ENCODE measurements around the gene TRPV5. TPM values are rescaled to one million over a fixed set of nuclear protein-coding genes. Genes with fewer than 3 reads are reported as not detected.

TRPV5 gene
- total RNA-seq, 4 donors from 2014 or later: not detected

DNA sequence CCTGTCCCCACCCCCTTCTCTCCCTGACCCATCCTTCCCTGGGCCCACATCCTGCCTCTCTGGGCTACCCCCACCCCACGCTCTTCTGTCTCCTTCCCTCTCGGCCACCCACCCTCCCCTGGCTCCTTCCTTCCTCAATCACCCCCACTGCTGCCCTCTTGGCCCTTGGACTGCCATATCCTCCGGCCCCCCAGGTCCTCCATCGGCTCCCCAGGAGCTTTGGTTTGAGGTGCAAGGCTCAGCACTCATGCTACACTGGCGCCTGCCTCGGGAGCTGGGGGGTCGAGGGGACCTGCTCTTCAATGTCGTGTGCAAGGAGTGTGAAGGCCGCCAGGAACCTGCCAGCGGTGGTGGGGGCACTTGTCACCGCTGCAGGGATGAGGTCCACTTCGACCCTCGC lies 67.8 kb downstream of the TRPV5 start:
- in situ Hi-C loops (cut with MboI; ENCODE audit: low sequenced_read_pairs in 4 of 4): loop anchor here in 3 of 4 donors (25.0 kb wide), 1 partner anchor 347 kb away; the partner anchor contains the start of gene TAS2R40 (in 3 of the 3)
- DNase-seq (no peak), ATAC-seq (no peak)
- H3K27me3 ChIP-seq: no peaks in the 10 kb centered on the region
- H3K36me3 ChIP-seq: no peaks in the 10 kb centered on the region
- TF ChIP-seq POLR2A (IDR thresholded peaks at IDR 0.05) (no peak), CTCF (IDR thresholded peaks at IDR 0.05 in 4 of 5, conservative IDR thresholded peaks at IDR 0.05 in 1 of 5) (no peak)
- H3K4me1 ChIP-seq: no peaks in the 10 kb centered on the region
- no peaks in the 10 kb centered on the region for H3K9me3 ChIP-seq
- intact Hi-C loops (cut with DNase I; ENCODE audit: low total_unique reads): loop anchor here (1.0 kb wide), 1 partner anchor 11 kb away; no protein-coding TSS in a partner anchor
- no peak overlapping the region for H3K4me3 ChIP-seq
- H3K27ac ChIP-seq: no peak overlapping the region

DNA sequence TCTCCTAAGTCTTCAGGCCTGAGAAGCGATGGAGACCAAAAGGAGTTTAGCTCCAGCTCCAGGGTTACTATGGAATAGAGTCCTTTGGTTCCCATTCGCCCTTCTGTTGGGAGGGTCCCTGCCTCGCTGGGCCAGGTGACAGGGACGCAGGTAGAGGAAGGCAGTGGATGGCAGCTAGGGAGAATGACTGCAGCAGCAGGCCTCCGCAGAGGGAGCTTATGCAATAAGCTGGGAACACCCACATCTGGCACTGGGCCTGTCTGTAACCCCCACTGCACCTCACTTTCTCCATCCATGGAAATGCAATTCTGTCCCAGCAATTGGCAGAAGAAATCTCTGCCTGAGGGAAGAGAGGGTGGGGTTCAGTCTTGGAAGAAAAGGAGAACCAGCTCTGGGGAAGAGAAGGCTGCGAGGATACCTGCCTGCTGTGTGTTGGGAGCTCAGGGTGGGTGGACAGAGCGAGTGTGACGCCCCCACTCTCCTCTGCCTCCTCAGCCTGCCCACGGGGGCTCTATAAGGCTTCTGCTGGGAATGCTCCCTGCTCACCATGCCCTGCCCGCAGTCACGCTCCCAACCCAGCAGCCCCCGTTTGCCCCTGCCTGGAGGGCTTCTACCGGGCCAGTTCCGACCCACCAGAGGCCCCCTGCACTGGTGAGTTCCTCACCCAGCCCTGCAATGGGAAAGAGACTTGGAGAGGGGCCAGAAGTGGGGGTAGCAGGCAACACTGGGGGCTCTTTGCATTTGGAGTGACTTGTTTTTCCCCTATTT lies 68.4 kb downstream of the TRPV5 start:
- intact Hi-C loops (cut with DNase I; ENCODE audit: low total_unique reads) (no loop called here), in situ Hi-C loops (cut with MboI; ENCODE audit: low sequenced_read_pairs in 4 of 4) (loop anchor here in 3 of 4 donors (25.0 kb wide), 1 partner anchor 347 kb away; the partner anchor contains the start of gene TAS2R40 (in 3 of the 3))
- Histone ChIP-seq H3K4me3 (no peak overlapping the region), H3K36me3 (no peaks in the 10 kb centered on the region), H3K27me3 (no peaks in the 10 kb centered on the region), H3K4me1 (no peaks in the 10 kb centered on the region), H3K27ac (no peak overlapping the region), H3K9me3 (no peaks in the 10 kb centered on the region)
- ATAC-seq (no peak), DNase-seq (no peak)
- no peak for TF ChIP-seq CTCF (IDR thresholded peaks at IDR 0.05 in 4 of 5, conservative IDR thresholded peaks at IDR 0.05 in 1 of 5)
- no peak for TF ChIP-seq POLR2A (IDR thresholded peaks at IDR 0.05)

DNA sequence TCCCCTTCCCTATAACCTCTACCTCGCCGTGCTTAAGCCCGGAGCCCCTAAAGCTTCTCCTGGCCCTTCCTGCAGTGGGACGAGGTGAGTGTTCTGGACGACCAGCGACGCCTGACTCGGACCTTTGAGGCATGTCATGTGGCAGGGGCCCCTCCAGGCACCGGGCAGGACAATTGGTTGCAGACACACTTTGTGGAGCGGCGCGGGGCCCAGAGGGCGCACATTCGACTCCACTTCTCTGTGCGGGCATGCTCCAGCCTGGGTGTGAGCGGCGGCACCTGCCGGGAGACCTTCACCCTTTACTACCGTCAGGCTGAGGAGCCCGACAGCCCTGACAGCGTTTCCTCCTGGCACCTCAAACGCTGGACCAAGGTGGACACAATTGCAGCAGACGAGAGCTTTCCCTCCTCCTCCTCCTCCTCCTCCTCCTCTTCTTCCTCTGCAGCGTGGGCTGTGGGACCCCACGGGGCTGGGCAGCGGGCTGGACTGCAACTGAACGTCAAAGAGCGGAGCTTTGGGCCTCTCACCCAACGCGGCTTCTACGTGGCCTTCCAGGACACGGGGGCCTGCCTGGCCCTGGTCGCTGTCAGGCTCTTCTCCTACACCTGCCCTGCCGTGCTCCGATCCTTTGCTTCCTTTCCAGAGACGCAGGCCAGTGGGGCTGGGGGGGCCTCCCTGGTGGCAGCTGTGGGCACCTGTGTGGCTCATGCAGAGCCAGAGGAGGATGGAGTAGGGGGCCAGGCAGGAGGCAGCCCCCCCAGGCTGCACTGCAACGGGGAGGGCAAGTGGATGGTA lies 69.5 kb downstream of the TRPV5 start:
- Histone ChIP-seq H3K27ac (no peak overlapping the region), H3K9me3 (no peaks in the 10 kb centered on the region), H3K36me3 (no peaks in the 10 kb centered on the region), H3K4me3 (no peak overlapping the region), H3K4me1 (no peaks in the 10 kb centered on the region), H3K27me3 (no peaks in the 10 kb centered on the region)
- intact Hi-C loops (cut with DNase I; ENCODE audit: low total_unique reads) (no loop called here), in situ Hi-C loops (cut with MboI; ENCODE audit: low sequenced_read_pairs in 4 of 4) (loop anchor here in 3 of 4 donors (25.0 kb wide), 1 partner anchor 348 kb away; the partner anchor contains the start of gene TAS2R40 (in 3 of the 3))
- no peak for ATAC-seq
- DNase-seq: no peak
- TF ChIP-seq CTCF (IDR thresholded peaks at IDR 0.05 in 4 of 5, conservative IDR thresholded peaks at IDR 0.05 in 1 of 5) (no peak), POLR2A (IDR thresholded peaks at IDR 0.05) (no peak)

GRCh38 chr7:142862786-142863400 lies 70.7 kb downstream of the TRPV5 start:
- H3K4me1 ChIP-seq: no peaks in the 10 kb centered on the region
- ATAC-seq (no peak), DNase-seq (no peak)
- H3K36me3 ChIP-seq: no peaks in the 10 kb centered on the region
- H3K9me3 ChIP-seq: no peaks in the 10 kb centered on the region
- no peak overlapping the region for H3K4me3 ChIP-seq
- no peak for TF ChIP-seq CTCF (IDR thresholded peaks at IDR 0.05 in 4 of 5, conservative IDR thresholded peaks at IDR 0.05 in 1 of 5)
- TF ChIP-seq POLR2A (IDR thresholded peaks at IDR 0.05): no peak
- H3K27me3 ChIP-seq: no peaks in the 10 kb centered on the region
- intact Hi-C loops (cut with DNase I; ENCODE audit: low total_unique reads): no loop called here
- in situ Hi-C loops (cut with MboI; ENCODE audit: low sequenced_read_pairs in 4 of 4): loop anchor here in 3 of 4 donors (25.0 kb wide), 1 partner anchor 349 kb away; the partner anchor contains the start of gene TAS2R40 (in 3 of the 3)
- no peak overlapping the region for H3K27ac ChIP-seq

Data from gastrocnemius medialis (tissue), 4 donors.